ENCODE data around the gene ITGB6. TPM values are rescaled to one million over a fixed set of nuclear protein-coding genes. Genes with fewer than 3 reads are reported as not detected.
"Not testable (repeated sequence)": the region's sequence is repeated elsewhere in the genome, so short reads cannot be mapped to it uniquely, and the experiment has no call there.

ITGB6 gene
- total RNA-seq, 3 donors from 2014 or later (not counting 1 experiment from before 2014, with no cell fraction given), result not detected

DNA sequence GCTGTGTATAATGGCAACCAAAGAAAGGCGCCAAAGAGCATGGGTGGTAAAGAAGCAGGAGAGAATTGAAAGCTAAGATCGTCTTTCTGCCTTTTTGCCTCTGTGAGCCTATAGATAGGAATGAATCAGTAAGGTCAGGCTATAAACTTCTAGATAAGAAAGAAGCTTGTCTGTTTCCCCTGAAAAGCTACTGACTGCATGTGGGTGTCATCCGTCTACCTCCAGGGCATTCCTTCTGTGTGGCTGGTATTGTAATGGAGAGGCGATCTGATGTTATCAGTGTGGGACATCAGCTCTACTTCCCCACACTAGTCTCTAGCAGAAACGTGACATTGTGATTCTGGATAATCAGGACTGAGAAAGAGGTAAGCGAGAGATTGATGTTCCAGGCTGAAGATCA is 74.2 kb downstream of the ITGB6 start:
- 77% methylated on average over 5 of the region's 6 CpGs for WGBS (ENCODE audit: insufficient coverage)
- no peaks in the 10 kb centered on the region for H3K4me1 ChIP-seq (ENCODE audit: control insufficient read depth, insufficient read depth, low read length)
- H3K27ac Mint-ChIP-seq, result no peak overlapping the region
- H3K4me3 Mint-ChIP-seq, result no peak overlapping the region
- H3K4me3 ChIP-seq (ENCODE audit: low read length), result no peak overlapping the region
- H3K27me3 ChIP-seq (ENCODE audit: control insufficient read depth, insufficient read depth, low read length), result no peaks in the 10 kb centered on the region
- no peaks in the 10 kb centered on the region for H3K4me1 Mint-ChIP-seq
- DNase-seq, result no peak
- H3K27me3 Mint-ChIP-seq (ENCODE audit: low read depth in 2 of 2), result peaks cover 12 to 20% of the 10 kb centered on the region in 2 donors
- no peaks in the 10 kb centered on the region for H3K9me3 ChIP-seq (ENCODE audit: control insufficient read depth, insufficient read depth, low read length)
- intact Hi-C loops (cut with micrococcal nuclease), result no loop called here
- no peak for TF ChIP-seq CTCF (IDR thresholded peaks at IDR 0.05)
- ATAC-seq, result no peak
- no peaks in the 10 kb centered on the region for H3K9me3 Mint-ChIP-seq
- H3K36me3 Mint-ChIP-seq, result no peaks in the 10 kb centered on the region
- H3K27ac ChIP-seq (ENCODE audit: low read length), result no peak overlapping the region
- no peaks in the 10 kb centered on the region for H3K36me3 ChIP-seq (ENCODE audit: control insufficient read depth, insufficient read depth, low read length)

DNA sequence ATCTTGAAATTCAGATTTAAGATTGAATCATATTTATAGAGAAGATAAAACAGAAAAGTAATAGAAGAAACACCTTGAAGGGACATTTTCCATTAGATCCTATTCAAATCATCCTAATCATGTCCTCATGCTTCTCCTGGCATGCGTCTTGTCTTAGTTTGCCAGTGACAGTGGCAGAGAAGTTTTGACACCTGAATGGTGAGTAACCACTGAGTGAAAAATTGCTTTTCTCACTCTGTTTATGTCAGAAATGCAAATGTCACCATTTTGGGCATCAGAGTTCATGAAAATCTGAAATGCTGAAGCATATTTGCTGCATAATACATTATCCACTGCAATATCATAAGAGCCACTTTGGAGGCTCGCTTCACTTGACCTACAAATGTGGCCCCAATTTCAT is 74.7 kb downstream of the ITGB6 start:
- no peaks in the 10 kb centered on the region for H3K4me1 Mint-ChIP-seq
- H3K36me3 Mint-ChIP-seq, result no peaks in the 10 kb centered on the region
- Histone ChIP-seq H3K4me1 (ENCODE audit: control insufficient read depth, insufficient read depth, low read length) (no peaks in the 10 kb centered on the region), H3K4me3 (ENCODE audit: low read length) (no peak overlapping the region), H3K27me3 (ENCODE audit: control insufficient read depth, insufficient read depth, low read length) (no peaks in the 10 kb centered on the region), H3K27ac (ENCODE audit: low read length) (no peak overlapping the region), H3K9me3 (ENCODE audit: control insufficient read depth, insufficient read depth, low read length) (no peaks in the 10 kb centered on the region), H3K36me3 (ENCODE audit: control insufficient read depth, insufficient read depth, low read length) (no peaks in the 10 kb centered on the region)
- H3K27ac Mint-ChIP-seq, result no peak overlapping the region
- DNase-seq (no peak), ATAC-seq (no peak)
- peaks cover 12 to 20% of the 10 kb centered on the region in 2 donors for H3K27me3 Mint-ChIP-seq (ENCODE audit: low read depth in 2 of 2)
- no peak overlapping the region for H3K4me3 Mint-ChIP-seq
- no peaks in the 10 kb centered on the region for H3K9me3 Mint-ChIP-seq
- TF ChIP-seq CTCF (IDR thresholded peaks at IDR 0.05), result no peak
- intact Hi-C loops (cut with micrococcal nuclease), result no loop called here
- WGBS (ENCODE audit: insufficient coverage), result 89% methylated on average over 1 of the region's 2 CpGs

DNA sequence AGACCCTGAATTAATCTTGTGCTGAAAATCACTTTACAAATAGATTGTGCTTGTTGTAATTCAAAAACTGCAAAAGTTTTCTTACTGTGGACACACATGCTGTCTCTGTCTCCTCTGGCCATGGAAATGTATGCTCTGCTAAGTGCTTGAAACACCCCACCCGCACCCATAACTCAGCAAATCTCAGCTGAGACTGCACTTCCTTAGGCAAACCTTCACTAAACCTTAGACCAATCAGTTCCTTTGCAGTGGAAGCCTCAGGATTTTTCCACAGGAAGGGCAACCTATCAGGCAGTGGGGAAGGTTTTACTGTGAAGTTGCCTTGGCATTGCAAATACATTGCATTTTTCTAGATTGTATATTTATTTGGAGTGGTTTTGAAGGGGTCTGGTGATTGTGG is 75.5 kb downstream of the ITGB6 start:
- 87% methylated on average over 1 of the region's 1 CpG for WGBS (ENCODE audit: insufficient coverage)
- DNase-seq (no peak), ATAC-seq (no peak)
- Mint-ChIP-seq H3K9me3 (no peaks in the 10 kb centered on the region), H3K36me3 (no peaks in the 10 kb centered on the region), H3K27me3 (ENCODE audit: low read depth in 2 of 2) (peaks cover 12 to 20% of the 10 kb centered on the region in 2 donors), H3K27ac (no peak overlapping the region), H3K4me3 (no peak overlapping the region), H3K4me1 (no peaks in the 10 kb centered on the region)
- Histone ChIP-seq H3K9me3 (ENCODE audit: control insufficient read depth, insufficient read depth, low read length) (no peaks in the 10 kb centered on the region), H3K4me1 (ENCODE audit: control insufficient read depth, insufficient read depth, low read length) (no peaks in the 10 kb centered on the region), H3K27ac (ENCODE audit: low read length) (no peak overlapping the region), H3K4me3 (ENCODE audit: low read length) (no peak overlapping the region), H3K27me3 (ENCODE audit: control insufficient read depth, insufficient read depth, low read length) (no peaks in the 10 kb centered on the region), H3K36me3 (ENCODE audit: control insufficient read depth, insufficient read depth, low read length) (no peaks in the 10 kb centered on the region)
- no peak for TF ChIP-seq CTCF (IDR thresholded peaks at IDR 0.05)
- intact Hi-C loops (cut with micrococcal nuclease), result no loop called here

DNA sequence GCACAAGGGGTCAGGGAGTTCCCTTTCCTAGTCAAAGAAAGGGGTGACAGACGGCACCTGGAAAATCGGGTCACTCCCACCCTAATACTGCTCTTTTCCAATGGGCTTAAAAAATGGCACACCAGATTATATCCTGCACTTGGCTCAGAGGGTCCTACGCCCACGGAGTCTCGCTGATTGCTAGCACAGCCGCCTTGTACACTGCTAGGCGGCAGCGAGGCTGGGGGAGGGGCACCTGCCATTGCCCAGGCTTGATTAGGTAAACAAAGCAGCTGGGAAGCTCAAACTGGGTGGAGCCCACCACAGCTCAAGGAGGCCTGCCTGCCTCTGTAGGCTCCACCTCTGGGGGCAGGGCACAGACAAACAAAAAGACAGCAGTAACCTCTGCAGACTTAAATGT is 85.4 kb downstream of the ITGB6 start:
- H3K27ac Mint-ChIP-seq, H3K4me3 Mint-ChIP-seq: not testable (repeated sequence)

More for the DNA sequence above, 85.4 kb downstream of the ITGB6 start:
- not testable (repeated sequence) for H3K27me3 Mint-ChIP-seq (ENCODE audit: low read depth in 2 of 2); H3K4me3 ChIP-seq (ENCODE audit: low read length); H3K4me1 Mint-ChIP-seq; DNase-seq; H3K27me3 ChIP-seq (ENCODE audit: control insufficient read depth, insufficient read depth, low read length); ATAC-seq; H3K9me3 Mint-ChIP-seq; H3K36me3 Mint-ChIP-seq; H3K36me3 ChIP-seq (ENCODE audit: control insufficient read depth, insufficient read depth, low read length); H3K4me1 ChIP-seq (ENCODE audit: control insufficient read depth, insufficient read depth, low read length); H3K9me3 ChIP-seq (ENCODE audit: control insufficient read depth, insufficient read depth, low read length); H3K27ac ChIP-seq (ENCODE audit: low read length)
- WGBS (ENCODE audit: insufficient coverage), result 97% methylated on average over 7 of the region's 8 CpGs
- intact Hi-C loops (cut with micrococcal nuclease), result loop anchor here (5.0 kb wide), 1 partner anchor 948 kb away; no protein-coding TSS in a partner anchor
